Liver (tissue), 9 donors: ENCODE results near the gene TAS2R4. TPM values are rescaled to one million over a fixed set of nuclear protein-coding genes. Genes with fewer than 3 reads are reported as not detected.
"Not testable (repeated sequence)": the region's sequence is repeated elsewhere in the genome, so short reads cannot be mapped to it uniquely, and the experiment has no call there.

Experiments
- DNase-seq: peaks from one replicate; pipeline ENCODE4 v3.0.0-alpha.2; 2017; ENCODE audit warnings: low spot score
- H3K27ac ChIP-seq, 2 donors: one replicate each; pipeline ENCODE4 v1.7.0; 2013; ENCODE audit warnings: inconsistent platforms in 2 of 2, low read length in 2 of 2, control low read depth in 1 of 2, low read depth in 1 of 2, mild to moderate bottlenecking in 1 of 2
- H3K27me3 ChIP-seq, 4 donors: one replicate each; pipeline versions ENCODE4 v1.6.1 to v1.7.0; 2013; ENCODE audit warnings: low read length in 3 of 4, inconsistent platforms in 1 of 4, mild to moderate bottlenecking in 1 of 4, moderate library complexity in 1 of 4; ENCODE audit not compliant: control insufficient read depth in 4 of 4, insufficient read depth in 4 of 4
- H3K36me3 ChIP-seq, 4 donors: one replicate each; pipeline versions ENCODE4 v1.6.1 to v1.7.0; 2013; ENCODE audit warnings: low read length in 3 of 4, mild to moderate bottlenecking in 3 of 4, low read depth in 1 of 4, moderate library complexity in 1 of 4; ENCODE audit not compliant: control insufficient read depth in 4 of 4, insufficient read depth in 3 of 4
- H3K4me1 ChIP-seq, 4 donors: one replicate each; pipeline versions ENCODE4 v1.6.1 to v1.7.0; 2013; ENCODE audit warnings: low read length in 3 of 4, mild to moderate bottlenecking in 3 of 4, moderate library complexity in 1 of 4; ENCODE audit not compliant: control insufficient read depth in 4 of 4, insufficient read depth in 4 of 4
- H3K4me3 ChIP-seq, 3 donors: one replicate each; pipeline versions ENCODE4 v1.6.1 to v1.7.0; 2013; ENCODE audit warnings: low read length in 3 of 3, control low read depth in 1 of 3, low read depth in 1 of 3, mild to moderate bottlenecking in 1 of 3
- H3K9ac ChIP-seq, 2 donors: one replicate each; pipeline ENCODE4 v1.7.0; 2013; ENCODE audit warnings: low read length in 2 of 2, mild to moderate bottlenecking in 2 of 2, moderate library complexity in 2 of 2, control low read depth in 1 of 2, low read depth in 1 of 2
- H3K9me3 ChIP-seq, 4 donors: one replicate each; pipeline versions ENCODE4 v1.6.1 to v1.7.0; 2013; ENCODE audit warnings: low read length in 3 of 4; ENCODE audit not compliant: control insufficient read depth in 4 of 4
- CTCF ChIP-seq: fragments of 150-350 bp; IDR thresholded peaks from 2 replicates; pipeline ENCODE4 v1.5.1; 2017; ENCODE audit warnings: improper control_type of control experiment, low read depth, low read length; ENCODE audit not compliant: missing input control
- EGR1 ChIP-seq, 2 donors: IDR thresholded peaks; 2 replicates each; pipeline ENCODE4 v1.6.1; 2016 to 2018; ENCODE audit warnings: antibody characterized with exemption in 2 of 2, low read depth in 2 of 2
- FOXA1 ChIP-seq: IDR thresholded peaks from 2 replicates; pipeline ENCODE4 v1.6.1; 2016; ENCODE audit warnings: antibody characterized with exemption
- FOXA2 ChIP-seq: IDR thresholded peaks from 2 replicates; pipeline ENCODE4 v1.6.1; 2016; ENCODE audit warnings: antibody characterized with exemption
- GABPA ChIP-seq, 2 donors: IDR thresholded peaks in 1 of 2; conservative IDR thresholded peaks in 1 of 2; 2 replicates each; pipeline ENCODE4 v1.6.1; 2016; ENCODE audit warnings: antibody characterized with exemption in 2 of 2, mild to moderate bottlenecking in 1 of 2, moderate library complexity in 1 of 2
- HNF4A ChIP-seq, 2 donors: conservative IDR thresholded peaks; 2 replicates each; pipeline ENCODE4 v1.6.1; 2016; ENCODE audit warnings: antibody characterized with exemption in 2 of 2, mild to moderate bottlenecking in 2 of 2
- HNF4G ChIP-seq: IDR thresholded peaks from 2 replicates; pipeline ENCODE4 v1.6.1; 2016; ENCODE audit warnings: antibody characterized with exemption
- JUND ChIP-seq, 2 donors: IDR thresholded peaks; 2 replicates each; pipeline ENCODE4 v1.6.1; 2016; ENCODE audit warnings: antibody characterized with exemption in 2 of 2
- MAX ChIP-seq: IDR thresholded peaks from 2 replicates; pipeline ENCODE4 v1.6.1; 2016; ENCODE audit warnings: antibody characterized with exemption
- NR2F2 ChIP-seq: IDR thresholded peaks from 2 replicates; pipeline ENCODE4 v1.6.1; 2016; ENCODE audit warnings: antibody characterized with exemption
- RAD21 ChIP-seq, 2 donors: IDR thresholded peaks; 2 replicates each; pipeline ENCODE4 v1.6.1; 2016; ENCODE audit warnings: antibody characterized with exemption in 2 of 2, mild to moderate bottlenecking in 2 of 2
- REST ChIP-seq: IDR thresholded peaks from 2 replicates; pipeline ENCODE4 v1.6.1; 2016; ENCODE audit warnings: antibody characterized with exemption, mild to moderate bottlenecking
- RXRA ChIP-seq, 2 donors: IDR thresholded peaks; 2 replicates each; pipeline ENCODE4 v1.6.1; 2017 to 2018; ENCODE audit warnings: antibody characterized with exemption in 2 of 2, mild to moderate bottlenecking in 1 of 2
- SP1 ChIP-seq: IDR thresholded peaks from 2 replicates; pipeline ENCODE4 v1.6.1; 2018; ENCODE audit warnings: antibody characterized with exemption, mild to moderate bottlenecking
- TAF1 ChIP-seq: conservative IDR thresholded peaks from 2 replicates; pipeline ENCODE4 v1.6.1; 2016; ENCODE audit warnings: antibody characterized with exemption, mild to moderate bottlenecking
- YY1 ChIP-seq: IDR thresholded peaks from 2 replicates; pipeline ENCODE4 v1.6.1; 2016; ENCODE audit warnings: antibody characterized with exemption, mild to moderate bottlenecking
- WGBS: extraction: QIAGEN DNeasy Blood & Tissue Kit; methylation state at CpG from one replicate; pipeline ENCODE4 v1.1.7; 2013; 5-methylcytosine and 5-hydroxymethylcytosine counted together
- polyA plus RNA-seq, 2 donors: library from polyadenylated mRNA; stranded (reverse) in 1 of 2; unstranded in 1 of 2; fragments of 200-250 nt in 1 of 2; fragments of >200 nt in 1 of 2; fragmentation: Nextera tagmentation in 1 of 2; extraction: Ambion mirVana in 1 of 2; gene quantifications; one replicate each; pipeline versions ENCODE4 v1.2.1 to v1.2.3, GENCODE V29; 2013 to 2015
- total RNA-seq, 2 donors: library from RNA; depleted of rRNA; stranded (reverse); fragments of >200 nt; gene quantifications; one replicate each; pipeline ENCODE4 v1.2.3, GENCODE V29; 2014
- TF ChIP-seq, protein P1 (sequence below): IDR thresholded peaks from 2 replicates; pipeline ENCODE4 v1.6.1; 2016; ENCODE audit warnings: antibody characterized with exemption
- TF ChIP-seq, protein P2 (sequence below): IDR thresholded peaks from 2 replicates; pipeline ENCODE4 v1.6.1; 2016; ENCODE audit warnings: antibody characterized with exemption
- donor health status: healthy.
- donor health status: healthy.
- donor health status: healthy.
- donor health status: healthy.
- donor health status: healthy.

Gene TAS2R4
- total and polyA plus RNA-seq, 4 donors: 0.03 to 3.2 (median 0.42) TPM; not detected in 1

GRCh38 chr7:141763797-141764196 lies 12.7 kb upstream of the TAS2R4 start, which contains the start of gene TAS2R3 (continued):
- TF ChIP-seq SP1: no peak
- no peak for TF ChIP-seq FOXA2
- TF ChIP-seq EGR1 (IDR thresholded peaks at IDR 0.05; ENCODE audit: low read depth in 2 of 2): no peak
- no peak for TF ChIP-seq NR2F2

GRCh38 chr7:141770083-141770583 lies 6.3 kb upstream of the TAS2R4 start:
- DNase-seq, H3K9ac ChIP-seq, H3K9me3 ChIP-seq, H3K27me3 ChIP-seq, H3K4me1 ChIP-seq, H3K27ac ChIP-seq, H3K36me3 ChIP-seq, H3K4me3 ChIP-seq: not testable (repeated sequence)
- 97% methylated on average over 3 of the region's 3 CpGs for WGBS

DNA sequence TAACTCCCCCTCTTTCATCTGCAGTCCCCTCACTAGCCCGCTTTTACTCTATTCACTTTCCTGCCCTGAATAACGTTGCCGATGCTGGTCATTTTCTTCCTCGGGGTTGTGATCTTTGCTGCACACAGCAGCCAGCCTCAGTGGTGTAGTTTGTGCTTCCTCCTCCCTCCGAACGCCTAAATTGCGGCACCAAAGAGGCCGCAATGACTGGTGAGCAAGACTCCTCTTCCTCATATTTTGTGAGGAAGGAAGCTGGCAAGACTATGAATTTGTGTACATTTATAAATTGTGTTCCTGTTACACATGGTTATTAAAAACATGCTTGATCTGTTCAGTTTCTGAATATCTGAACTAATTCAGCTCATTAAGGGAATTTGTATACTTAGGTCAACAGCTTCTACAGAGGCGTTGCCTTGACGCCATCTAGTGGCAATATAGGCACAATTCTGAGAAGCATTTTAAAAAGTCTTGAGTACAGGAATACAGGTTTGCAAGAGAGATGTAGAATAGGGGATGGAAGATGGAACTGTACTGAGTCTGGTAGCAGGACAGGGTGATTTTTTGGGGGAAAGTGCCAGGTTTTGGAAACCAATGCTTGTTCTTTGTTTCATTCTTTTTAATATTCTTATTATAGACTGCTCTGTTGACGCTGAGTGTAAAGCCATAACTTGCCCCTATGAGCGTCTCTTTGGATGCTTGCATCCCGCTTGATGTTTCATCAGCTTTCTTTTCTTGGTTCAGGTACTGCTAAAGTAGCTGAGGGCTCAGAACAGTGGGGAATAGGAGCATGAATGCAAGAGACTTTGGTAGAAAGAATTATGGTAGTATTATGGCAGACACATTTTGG lies 9.5 kb downstream of the TAS2R4 start:
- H3K4me3 ChIP-seq: no peak overlapping the region
- no peaks in the 10 kb centered on the region for H3K9me3 ChIP-seq
- H3K4me1 ChIP-seq: no peaks in the 10 kb centered on the region
- no peak for DNase-seq
- no peak overlapping the region for H3K27ac ChIP-seq
- WGBS: 77% methylated on average over 13 of the region's 13 CpGs
- H3K36me3 ChIP-seq: no peaks in the 10 kb centered on the region
- H3K9ac ChIP-seq: no peak overlapping the region
- no peaks in the 10 kb centered on the region for H3K27me3 ChIP-seq
- peak; percentile 62 for TF ChIP-seq CTCF
- no peak for TF ChIP-seq FOXA1
- TF ChIP-seq MAX: no peak
- no peak for TF ChIP-seq EGR1 (IDR thresholded peaks at IDR 0.05; ENCODE audit: low read depth in 2 of 2)
- no peak for TF ChIP-seq REST
- TF ChIP-seq YY1: no peak
- TF ChIP-seq NR2F2: no peak
- no peak for TF ChIP-seq TAF1
- no peak for TF ChIP-seq SP1
- TF ChIP-seq, protein P1, sequence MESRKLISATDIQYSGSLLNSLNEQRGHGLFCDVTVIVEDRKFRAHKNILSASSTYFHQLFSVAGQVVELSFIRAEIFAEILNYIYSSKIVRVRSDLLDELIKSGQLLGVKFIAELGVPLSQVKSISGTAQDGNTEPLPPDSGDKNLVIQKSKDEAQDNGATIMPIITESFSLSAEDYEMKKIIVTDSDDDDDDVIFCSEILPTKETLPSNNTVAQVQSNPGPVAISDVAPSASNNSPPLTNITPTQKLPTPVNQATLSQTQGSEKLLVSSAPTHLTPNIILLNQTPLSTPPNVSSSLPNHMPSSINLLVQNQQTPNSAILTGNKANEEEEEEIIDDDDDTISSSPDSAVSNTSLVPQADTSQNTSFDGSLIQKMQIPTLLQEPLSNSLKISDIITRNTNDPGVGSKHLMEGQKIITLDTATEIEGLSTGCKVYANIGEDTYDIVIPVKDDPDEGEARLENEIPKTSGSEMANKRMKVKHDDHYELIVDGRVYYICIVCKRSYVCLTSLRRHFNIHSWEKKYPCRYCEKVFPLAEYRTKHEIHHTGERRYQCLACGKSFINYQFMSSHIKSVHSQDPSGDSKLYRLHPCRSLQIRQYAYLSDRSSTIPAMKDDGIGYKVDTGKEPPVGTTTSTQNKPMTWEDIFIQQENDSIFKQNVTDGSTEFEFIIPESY: no peak
- TF ChIP-seq HNF4A (conservative IDR thresholded peaks at IDR 0.05): no peak
- TF ChIP-seq HNF4G: no peak
- TF ChIP-seq, protein P2, sequence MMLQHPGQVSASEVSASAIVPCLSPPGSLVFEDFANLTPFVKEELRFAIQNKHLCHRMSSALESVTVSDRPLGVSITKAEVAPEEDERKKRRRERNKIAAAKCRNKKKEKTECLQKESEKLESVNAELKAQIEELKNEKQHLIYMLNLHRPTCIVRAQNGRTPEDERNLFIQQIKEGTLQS: no peak
- no peak for TF ChIP-seq RXRA (IDR thresholded peaks at IDR 0.05)
- no peak for TF ChIP-seq JUND (IDR thresholded peaks at IDR 0.05)
- peak; percentile 44 for TF ChIP-seq FOXA2
- TF ChIP-seq RAD21 (IDR thresholded peaks at IDR 0.05): peak; percentile 81 to 85
- no peak for TF ChIP-seq GABPA (IDR thresholded peaks at IDR 0.05 in 1 of 2, conservative IDR thresholded peaks at IDR 0.05 in 1 of 2)
